ENCODE measurements around the gene CD58.

- TF ChIP-seq CTCF (IDR thresholded peaks at IDR 0.05) = no peak
- TF ChIP-seq POLR2A (IDR thresholded peaks at IDR 0.05) = no peak
Measured at GRCh38 chr1:116557323-116557878, 13.4 kb downstream of the CD58 start.

All from adrenal gland (tissue), 5 donors.